SU-DHL-6 (cell line): ENCODE measurements around the gene LRIT2.

Source experiments
- EZH2phosphoT487 ChIP-seq: fragments of 200-600 bp; sonication (generic), shearing (Covaris generic); conservative IDR thresholded peaks from 2 replicates; pipeline ENCODE4 v1.6.1; 2018; ENCODE audit warnings: mild to moderate bottlenecking, antibody characterized with exemption, low read length, moderate library complexity, mixed read lengths
- TF ChIP-seq, protein P1 (sequence below): fragments of 200-600 bp; sonication (generic); IDR thresholded peaks from one replicate; pipeline ENCODE4 v1.5.1; 2017; ENCODE audit warnings: antibody characterized with exemption, mild to moderate bottlenecking, low read length, moderate library complexity; ENCODE audit not compliant: insufficient read depth, poor library complexity, severe bottlenecking

GRCh38 chr10:84201682-84202081 lies 23.7 kb downstream of the LRIT2 start:
- TF ChIP-seq, protein P1, sequence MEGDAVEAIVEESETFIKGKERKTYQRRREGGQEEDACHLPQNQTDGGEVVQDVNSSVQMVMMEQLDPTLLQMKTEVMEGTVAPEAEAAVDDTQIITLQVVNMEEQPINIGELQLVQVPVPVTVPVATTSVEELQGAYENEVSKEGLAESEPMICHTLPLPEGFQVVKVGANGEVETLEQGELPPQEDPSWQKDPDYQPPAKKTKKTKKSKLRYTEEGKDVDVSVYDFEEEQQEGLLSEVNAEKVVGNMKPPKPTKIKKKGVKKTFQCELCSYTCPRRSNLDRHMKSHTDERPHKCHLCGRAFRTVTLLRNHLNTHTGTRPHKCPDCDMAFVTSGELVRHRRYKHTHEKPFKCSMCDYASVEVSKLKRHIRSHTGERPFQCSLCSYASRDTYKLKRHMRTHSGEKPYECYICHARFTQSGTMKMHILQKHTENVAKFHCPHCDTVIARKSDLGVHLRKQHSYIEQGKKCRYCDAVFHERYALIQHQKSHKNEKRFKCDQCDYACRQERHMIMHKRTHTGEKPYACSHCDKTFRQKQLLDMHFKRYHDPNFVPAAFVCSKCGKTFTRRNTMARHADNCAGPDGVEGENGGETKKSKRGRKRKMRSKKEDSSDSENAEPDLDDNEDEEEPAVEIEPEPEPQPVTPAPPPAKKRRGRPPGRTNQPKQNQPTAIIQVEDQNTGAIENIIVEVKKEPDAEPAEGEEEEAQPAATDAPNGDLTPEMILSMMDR = no peak
- no peak for TF ChIP-seq EZH2phosphoT487
